B cell (primary cell): Measurements from ENCODE around the gene SMC1B. TPM values are rescaled to one million over a fixed set of nuclear protein-coding genes. Genes with fewer than 3 reads are reported as not detected.
A peak's percentile ranks its signal among the peaks of the same experiment; 100 is the strongest.

ENCODE experiments used
- ATAC-seq: fragments of 200-7000 bp; cut with Tn5 transposase; one replicate; pipeline ENCODE4 v1.10.0; 2021; ENCODE audit warnings: low read depth, mild to moderate bottlenecking, moderate number of reproducible peaks, moderate library complexity
- CTCF ChIA-PET: fragments of 350-600 bp; sonication (Branson Sonifier 250); formaldehyde crosslinking; loops from one replicate; lab custom pipeline; 2021; ENCODE audit warnings: antibody characterized with exemption, inconsistent platforms; lab: Charles Lee
- POLR2A ChIA-PET: fragments of 350-600 bp; sonication (Branson Sonifier 250); formaldehyde crosslinking; loops from one replicate; lab custom pipeline; 2021; ENCODE audit warnings: antibody characterized with exemption; lab: Charles Lee
- DNase-seq: peaks from one replicate; pipeline ENCODE4 v3.0.0; 2013
- H2AFZ ChIP-seq: 2 replicates; pipeline ENCODE4 v1.6.1; 2012; ENCODE audit warnings: mild to moderate bottlenecking, low read depth, low read length; ENCODE audit not compliant: insufficient read depth, poor library complexity, severe bottlenecking
- H3K27ac ChIP-seq, 2 donors: 1 replicate in 1 of 2; 2 replicates in 1 of 2; pipeline ENCODE4 v1.5.1; 2012 to 2013; ENCODE audit warnings: low read length in 2 of 2, mild to moderate bottlenecking in 2 of 2, moderate library complexity in 1 of 2
- H3K27me3 ChIP-seq, 4 experiments: fragments of 200-600 bp in 1 of 4; sonication (generic) in 1 of 4; replicated peaks in 1 of 4; 1 replicate in 2 of 4; 2 replicates in 2 of 4; pipeline versions ENCODE4 v1.6.1 to v1.7.0; 2013 to 2016; ENCODE audit warnings: low read length in 3 of 4, mild to moderate bottlenecking in 2 of 4, mixed read lengths in 1 of 4, moderate library complexity in 1 of 4; ENCODE audit not compliant: insufficient read depth in 4 of 4, control insufficient read depth in 3 of 4; ENCODE audit errors: control extremely low read depth in 1 of 4
- H3K36me3 ChIP-seq, 2 experiments: replicated peaks in 1 of 2; 1 replicate in 1 of 2; 2 replicates in 1 of 2; pipeline versions ENCODE4 v1.6.1 to v1.7.1; 2013; ENCODE audit warnings: low read length in 1 of 2; ENCODE audit not compliant: insufficient read depth in 2 of 2, control insufficient read depth in 1 of 2; ENCODE audit errors: control extremely low read depth in 1 of 2, extremely low read depth in 1 of 2
- H3K4me1 ChIP-seq, 2 donors: fragments of 200-600 bp in 1 of 2; sonication (generic) in 1 of 2; 1 replicate in 1 of 2; 2 replicates in 1 of 2; pipeline versions ENCODE4 v1.5.1 to v1.6.1; 2013 to 2017; ENCODE audit warnings: low read length in 2 of 2; ENCODE audit not compliant: control insufficient read depth in 2 of 2, insufficient read depth in 2 of 2
- H3K4me2 ChIP-seq: replicated peaks from 2 replicates; pipeline ENCODE3; 2012; ENCODE audit warnings: mild to moderate bottlenecking, low read depth, low read length; ENCODE audit not compliant: poor library complexity, severe bottlenecking
- H3K4me3 ChIP-seq, 5 experiments: fragments of 200-600 bp in 1 of 5; sonication (generic) in 1 of 5; 1 replicate in 3 of 5; 2 replicates in 2 of 5; pipeline versions ENCODE4 v1.5.1 to v1.7.0; 2011 to 2016; ENCODE audit warnings: low read length in 4 of 5, mild to moderate bottlenecking in 4 of 5, low read depth in 2 of 5, control low read depth in 1 of 5, moderate library complexity in 1 of 5; ENCODE audit not compliant: insufficient read depth in 1 of 5; ENCODE audit errors: control extremely low read depth in 1 of 5, extremely low read depth in 1 of 5
- H3K79me2 ChIP-seq: fragments of 200-600 bp; sonication (generic); one replicate; pipeline ENCODE4 v1.6.0; 2016; ENCODE audit warnings: low read length; ENCODE audit not compliant: control insufficient read depth, insufficient read depth
- H3K9ac ChIP-seq: fragments of 200-600 bp; sonication (generic); 2 replicates; pipeline ENCODE4 v1.6.1; 2017; ENCODE audit warnings: mild to moderate bottlenecking, low read length, moderate library complexity
- H3K9me3 ChIP-seq, 3 donors: one replicate each; pipeline versions ENCODE4 v1.6.1 to v1.7.1; 2013; ENCODE audit warnings: low read length in 2 of 3; ENCODE audit not compliant: control insufficient read depth in 2 of 3, insufficient read depth in 1 of 3; ENCODE audit errors: control extremely low read depth in 1 of 3
- H4K20me1 ChIP-seq: 2 replicates; pipeline ENCODE4 v1.6.0; 2012; ENCODE audit warnings: mild to moderate bottlenecking, low read length; ENCODE audit not compliant: insufficient read depth, control insufficient read depth, poor library complexity, severe bottlenecking
- H3K27ac Mint-ChIP-seq: one replicate; pipeline ENCODE4 v1.8.0; 2021; ENCODE audit warnings: mixed read lengths
- H3K27me3 Mint-ChIP-seq: one replicate; pipeline ENCODE4 v1.8.0; 2021; ENCODE audit warnings: mixed read lengths
- H3K4me1 Mint-ChIP-seq: one replicate; pipeline ENCODE4 v1.8.0; 2021; ENCODE audit warnings: mixed read lengths
- H3K4me3 Mint-ChIP-seq: one replicate; pipeline ENCODE4 v1.8.0; 2021; ENCODE audit warnings: mixed read lengths
- H3K9me3 Mint-ChIP-seq: one replicate; pipeline ENCODE4 v1.8.0; 2022; ENCODE audit warnings: mixed read lengths; ENCODE audit not compliant: insufficient read depth
- EZH2 ChIP-seq: IDR thresholded peaks from 2 replicates; pipeline ENCODE4 v1.6.1; 2012; ENCODE audit warnings: borderline replicate concordance, low read depth, mild to moderate bottlenecking, moderate library complexity, low read length; ENCODE audit not compliant: insufficient read depth, poor library complexity, severe bottlenecking
- WGBS: methylation state at CpG from one replicate; pipeline ENCODE4 v1.1.5; 2013; ENCODE audit warnings: missing lambda C conversion rate; ENCODE audit not compliant: insufficient coverage; 5-methylcytosine and 5-hydroxymethylcytosine counted together
- intact Hi-C: fragments of 100-400 bp; cut with micrococcal nuclease; formaldehyde crosslinking; loops from one replicate; pipeline ENCODE4 v1.10.0; 2022
- polyA plus RNA-seq: library from polyadenylated mRNA; depleted of rRNA; stranded (reverse); fragments of >200 nt; gene quantifications from 2 replicates; pipeline ENCODE4 v1.2.3, GENCODE V29; 2012
- total RNA-seq, 2 donors: library from RNA; stranded (reverse); fragments of 120-200 nt in 1 of 2; gene quantifications; 1 replicate in 1 of 2; 2 replicates in 1 of 2; pipeline versions ENCODE4 v1.2.3 to v1.2.4, GENCODE V29; 2013 to 2022
- TF ChIP-seq, protein P1 (sequence below): fragments of 200-600 bp; IDR thresholded peaks from one replicate; pipeline ENCODE4 v1.8.0; 2022; ENCODE audit warnings: antibody characterized with exemption, mild to moderate bottlenecking

Gene SMC1B
- total and polyA plus RNA-seq, 2 donors (not counting 1 experiment from before 2014, with no cell fraction given), result 0.07 TPM; not detected in 1

DNA sequence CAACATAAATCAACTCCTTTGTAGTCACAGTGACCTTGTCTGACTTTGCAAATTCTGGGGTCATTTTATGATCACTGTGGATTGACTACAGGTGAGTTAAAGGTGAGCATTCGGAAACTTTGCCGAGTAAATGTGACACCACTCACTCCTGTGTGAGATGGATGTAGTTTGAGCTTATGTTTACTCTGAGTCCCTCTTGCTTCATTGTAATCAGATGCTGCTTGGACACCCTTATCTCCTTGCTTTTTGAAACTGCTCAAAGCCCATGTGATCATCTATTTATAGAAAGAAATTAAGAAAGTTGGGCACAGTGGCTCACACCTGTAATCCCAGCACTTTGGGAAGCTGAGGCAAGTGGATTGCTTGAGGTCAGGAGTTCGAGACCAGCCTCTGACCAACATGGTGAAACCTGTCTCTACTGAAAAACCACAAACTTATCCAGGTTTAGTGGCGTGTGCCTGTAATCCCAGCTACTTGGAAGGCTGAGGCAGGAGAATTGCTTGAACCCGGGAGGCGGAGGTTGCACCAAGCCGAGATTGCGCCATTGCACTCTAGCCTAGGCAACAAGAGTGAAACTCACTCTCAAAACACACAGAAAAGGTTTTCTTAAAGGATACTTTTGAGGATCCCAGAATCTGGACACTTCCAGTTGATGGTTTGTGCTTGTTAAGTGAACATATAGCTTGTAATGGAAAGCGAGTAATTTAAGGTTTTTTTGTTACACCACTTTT, 96.4 kb downstream of the SMC1B start:
- DNase-seq (no peak), ATAC-seq (no peak)
- Histone ChIP-seq H3K4me3 (no peak overlapping the region), H3K4me1 (peaks cover 25 to 28% of the 10 kb centered on the region in 2 donors), H3K36me3 (peaks cover 0 to 6% of the 10 kb centered on the region in 2 experiments), H3K9me3 (no peaks in the 10 kb centered on the region), H4K20me1 (peaks cover 5% of the 10 kb centered on the region), H2AFZ (no peak overlapping the region), H3K4me2 (no peak overlapping the region), H3K9ac (no peak overlapping the region), H3K79me2 (peaks cover 90% of the 10 kb centered on the region), H3K27me3 (no peaks in the 10 kb centered on the region), H3K27ac (peak overlapping the region; percentile 89 to 97)
- intact Hi-C loops, result loop anchor here (5.0 kb wide), 1 partner anchor 120 kb away; no protein-coding TSS in a partner anchor
- Mint-ChIP-seq H3K9me3 (no peaks in the 10 kb centered on the region), H3K4me3 (no peak overlapping the region), H3K4me1 (peaks cover 45% of the 10 kb centered on the region), H3K27me3 (no peaks in the 10 kb centered on the region), H3K27ac (peak overlapping the region; percentile 97)
- no peak for TF ChIP-seq EZH2
- TF ChIP-seq, protein P1, sequence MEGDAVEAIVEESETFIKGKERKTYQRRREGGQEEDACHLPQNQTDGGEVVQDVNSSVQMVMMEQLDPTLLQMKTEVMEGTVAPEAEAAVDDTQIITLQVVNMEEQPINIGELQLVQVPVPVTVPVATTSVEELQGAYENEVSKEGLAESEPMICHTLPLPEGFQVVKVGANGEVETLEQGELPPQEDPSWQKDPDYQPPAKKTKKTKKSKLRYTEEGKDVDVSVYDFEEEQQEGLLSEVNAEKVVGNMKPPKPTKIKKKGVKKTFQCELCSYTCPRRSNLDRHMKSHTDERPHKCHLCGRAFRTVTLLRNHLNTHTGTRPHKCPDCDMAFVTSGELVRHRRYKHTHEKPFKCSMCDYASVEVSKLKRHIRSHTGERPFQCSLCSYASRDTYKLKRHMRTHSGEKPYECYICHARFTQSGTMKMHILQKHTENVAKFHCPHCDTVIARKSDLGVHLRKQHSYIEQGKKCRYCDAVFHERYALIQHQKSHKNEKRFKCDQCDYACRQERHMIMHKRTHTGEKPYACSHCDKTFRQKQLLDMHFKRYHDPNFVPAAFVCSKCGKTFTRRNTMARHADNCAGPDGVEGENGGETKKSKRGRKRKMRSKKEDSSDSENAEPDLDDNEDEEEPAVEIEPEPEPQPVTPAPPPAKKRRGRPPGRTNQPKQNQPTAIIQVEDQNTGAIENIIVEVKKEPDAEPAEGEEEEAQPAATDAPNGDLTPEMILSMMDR, result no peak
- 96% methylated on average over 4 of the region's 9 CpGs for WGBS
- POLR2A ChIA-PET, result interaction anchor here (0.7 kb wide), 1 partner anchor 148 kb away, joined by 3 read pairs; no protein-coding TSS in a partner anchor
- CTCF ChIA-PET, result interaction anchor here (0.6 kb wide), 1 partner anchor 10 kb away, joined by 6 read pairs; no protein-coding TSS in a partner anchor

DNA sequence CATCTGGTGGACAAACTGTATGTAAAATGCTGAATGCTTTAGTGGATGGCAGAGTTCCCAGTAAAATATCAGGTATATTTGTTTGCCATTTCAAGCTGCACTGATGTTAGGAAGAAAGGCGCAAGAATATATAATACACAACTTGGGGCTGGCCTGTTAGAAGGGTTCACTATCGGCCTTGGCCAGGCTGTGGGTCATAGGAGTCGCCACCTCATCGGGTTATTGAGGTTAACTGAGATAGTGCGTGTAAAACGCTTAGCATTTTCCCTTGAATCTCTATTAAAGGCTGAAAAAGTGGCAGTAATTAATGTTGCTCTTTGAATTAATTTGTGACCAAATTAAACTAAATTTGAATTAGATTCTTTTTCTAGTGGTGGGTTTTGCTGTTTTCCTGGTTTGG, 98.6 kb downstream of the SMC1B start:
- no peak overlapping the region for H2AFZ ChIP-seq
- no peak overlapping the region for H3K4me2 ChIP-seq
- no peaks in the 10 kb centered on the region for H4K20me1 ChIP-seq
- H3K27me3 Mint-ChIP-seq, result no peaks in the 10 kb centered on the region
- no peak overlapping the region for H3K4me3 ChIP-seq
- peaks cover 87% of the 10 kb centered on the region for H3K79me2 ChIP-seq
- no peak overlapping the region for H3K4me3 Mint-ChIP-seq
- H3K4me1 ChIP-seq, result peaks cover 30 to 35% of the 10 kb centered on the region in 2 donors
- peaks cover 0 to 4% of the 10 kb centered on the region in 2 experiments for H3K36me3 ChIP-seq
- H3K9me3 ChIP-seq, result no peaks in the 10 kb centered on the region
- POLR2A ChIA-PET, result no interaction called here
- no peak overlapping the region for H3K27ac Mint-ChIP-seq
- no peaks in the 10 kb centered on the region for H3K9me3 Mint-ChIP-seq
- no peak for DNase-seq
- no peak overlapping the region for H3K9ac ChIP-seq
- no peak for ATAC-seq
- TF ChIP-seq, protein P1, result no peak
- TF ChIP-seq EZH2, result no peak
- WGBS, result 100% methylated on average over 4 of the region's 6 CpGs
- intact Hi-C loops, result loop anchor here (5.0 kb wide), 1 partner anchor 123 kb away; no protein-coding TSS in a partner anchor
- H3K27me3 ChIP-seq, result no peaks in the 10 kb centered on the region
- H3K4me1 Mint-ChIP-seq, result peaks cover 50% of the 10 kb centered on the region
- CTCF ChIA-PET, result no interaction called here
- no peak overlapping the region for H3K27ac ChIP-seq
